ENCODE measurements around the gene CCNL1.

CCNL1 gene

DNA sequence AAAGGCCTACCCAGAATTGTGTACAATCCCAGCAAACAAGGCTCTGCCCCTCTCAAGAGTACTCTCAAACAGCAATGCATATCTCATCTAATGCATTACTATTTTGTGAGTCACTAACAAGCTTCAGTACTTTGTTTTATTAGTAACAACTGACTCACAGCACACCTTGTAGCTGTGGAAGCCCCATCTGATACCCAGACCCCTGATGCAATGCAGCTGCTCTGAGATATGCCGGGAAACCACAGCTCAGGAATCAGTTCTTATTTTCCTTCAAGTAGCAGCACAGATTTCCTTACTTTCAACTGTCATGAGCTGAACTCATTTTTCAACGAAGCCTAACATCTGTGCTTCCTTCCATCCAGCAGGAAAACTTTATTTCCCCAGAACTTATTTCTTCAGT is 37.8 kb downstream of the CCNL1 start:
- CTCF ChIA-PET = interaction anchor here (1.4 to 60.7 kb wide), 3 partner anchors 4 to 39 kb away, joined by 3 to 1428 read pairs (median 1428); no protein-coding TSS in a partner anchor
- TF ChIP-seq CTCF (IDR thresholded peaks at IDR 0.05; ENCODE audit: control extremely low read depth, extremely low read depth, low read depth, missing control alignments) = no peak
- no peak for DNase-seq (ENCODE audit: extremely low spot score)
- POLR2A ChIA-PET = no interaction called here

GRCh38 chr3:157121522-157121921 is 38.4 kb downstream of the CCNL1 start:
- TF ChIP-seq CTCF (IDR thresholded peaks at IDR 0.05; ENCODE audit: control extremely low read depth, extremely low read depth, low read depth, missing control alignments) = no peak
- ChIA-PET CTCF (interaction anchor here (0.7 to 60.7 kb wide), 3 partner anchors 4 to 448 kb away, joined by 3 to 1428 read pairs (median 1428); no protein-coding TSS in a partner anchor), POLR2A (no interaction called here)
- no peak for DNase-seq (ENCODE audit: extremely low spot score)

- DNase-seq (ENCODE audit: extremely low spot score) = no peak
- TF ChIP-seq CTCF (IDR thresholded peaks at IDR 0.05; ENCODE audit: control extremely low read depth, extremely low read depth, low read depth, missing control alignments) = no peak
- ChIA-PET POLR2A (no interaction called here), CTCF (interaction anchor here (44.0 to 60.7 kb wide), 2 partner anchors 2 to 22 kb away, joined by 1428 read pairs; no protein-coding TSS in a partner anchor)
These were observed 39.7 kb downstream of the CCNL1 start for GRCh38 chr3:157120071-157120892.

GRCh38 chr3:157119369-157119951 is 40.5 kb downstream of the CCNL1 start:
- CTCF ChIA-PET = interaction anchor here (44.0 to 60.7 kb wide), 2 partner anchors 1 to 21 kb away, joined by 1428 read pairs; no protein-coding TSS in a partner anchor
- POLR2A ChIA-PET = no interaction called here
- TF ChIP-seq CTCF (IDR thresholded peaks at IDR 0.05; ENCODE audit: control extremely low read depth, extremely low read depth, low read depth, missing control alignments) = no peak
- DNase-seq (ENCODE audit: extremely low spot score) = no peak

DNA sequence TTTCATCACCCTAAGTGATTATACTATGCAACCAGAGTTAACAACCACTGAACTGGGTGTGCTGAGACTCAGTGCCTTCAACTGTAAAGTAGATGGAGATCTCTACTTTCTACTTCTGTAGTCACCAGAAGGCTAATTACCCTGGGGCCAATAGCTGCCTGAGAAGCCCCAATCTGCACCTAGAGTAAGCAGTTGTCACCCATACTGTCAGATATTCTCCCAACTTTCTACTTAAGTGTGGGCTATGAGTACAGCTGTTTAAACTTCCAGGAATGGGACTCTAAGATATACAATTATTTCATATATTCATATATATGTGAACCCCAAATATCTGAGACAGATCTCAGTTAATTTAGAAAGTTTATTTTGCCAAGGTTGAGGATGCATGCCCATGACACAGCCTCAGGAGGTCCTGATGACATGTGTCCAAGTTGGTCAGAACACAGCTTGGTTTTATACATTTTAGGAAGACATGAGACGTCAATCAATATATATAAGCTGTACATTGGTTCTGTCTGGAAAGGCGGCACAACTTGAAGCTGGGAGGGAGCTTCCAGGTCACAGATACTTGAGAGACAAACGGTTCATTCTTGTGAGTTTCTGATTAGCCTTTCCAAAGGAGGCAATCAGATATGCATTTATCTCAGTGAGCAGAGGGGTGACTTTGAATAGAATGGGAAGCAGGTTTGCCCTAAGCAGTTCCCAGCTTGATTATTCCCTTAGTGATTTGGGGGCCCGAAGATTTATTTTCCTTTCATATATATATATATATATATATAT is 41.9 kb downstream of the CCNL1 start:
- ChIA-PET POLR2A (no interaction called here), CTCF (interaction anchor here (44.0 to 60.7 kb wide), 2 partner anchors 0 to 19 kb away, joined by 1428 read pairs; no protein-coding TSS in a partner anchor)
- no peak for DNase-seq (ENCODE audit: extremely low spot score)
- no peak for TF ChIP-seq CTCF (IDR thresholded peaks at IDR 0.05; ENCODE audit: control extremely low read depth, extremely low read depth, low read depth, missing control alignments)

- no peak for TF ChIP-seq CTCF (IDR thresholded peaks at IDR 0.05; ENCODE audit: control extremely low read depth, extremely low read depth, low read depth, missing control alignments)
- POLR2A ChIA-PET = interaction anchor here (0.6 kb wide), 1 partner anchor 29 kb away, joined by 4 read pairs; no protein-coding TSS in a partner anchor
These were observed 42.7 kb downstream of the CCNL1 start for GRCh38 chr3:157117206-157117605.

More at GRCh38 chr3:157117206-157117605, 42.7 kb downstream of the CCNL1 start:
- no peak for DNase-seq (ENCODE audit: extremely low spot score)
- CTCF ChIA-PET = interaction anchor here (44.0 to 60.7 kb wide), 2 partner anchors 1 to 18 kb away, joined by 1428 read pairs; no protein-coding TSS in a partner anchor

Measured in GM10248 (cell line).